ENCODE measurements around the gene LPAR1. TPM values are rescaled to one million over a fixed set of nuclear protein-coding genes. Genes with fewer than 3 reads are reported as not detected.

LPAR1 gene
- total and polyA plus RNA-seq, 10 of the 15 experiments (the other 5 are each of a cell fraction or from before 2014, with no cell fraction given): 3.3 to 12.9 (median 8.4) TPM

DNA sequence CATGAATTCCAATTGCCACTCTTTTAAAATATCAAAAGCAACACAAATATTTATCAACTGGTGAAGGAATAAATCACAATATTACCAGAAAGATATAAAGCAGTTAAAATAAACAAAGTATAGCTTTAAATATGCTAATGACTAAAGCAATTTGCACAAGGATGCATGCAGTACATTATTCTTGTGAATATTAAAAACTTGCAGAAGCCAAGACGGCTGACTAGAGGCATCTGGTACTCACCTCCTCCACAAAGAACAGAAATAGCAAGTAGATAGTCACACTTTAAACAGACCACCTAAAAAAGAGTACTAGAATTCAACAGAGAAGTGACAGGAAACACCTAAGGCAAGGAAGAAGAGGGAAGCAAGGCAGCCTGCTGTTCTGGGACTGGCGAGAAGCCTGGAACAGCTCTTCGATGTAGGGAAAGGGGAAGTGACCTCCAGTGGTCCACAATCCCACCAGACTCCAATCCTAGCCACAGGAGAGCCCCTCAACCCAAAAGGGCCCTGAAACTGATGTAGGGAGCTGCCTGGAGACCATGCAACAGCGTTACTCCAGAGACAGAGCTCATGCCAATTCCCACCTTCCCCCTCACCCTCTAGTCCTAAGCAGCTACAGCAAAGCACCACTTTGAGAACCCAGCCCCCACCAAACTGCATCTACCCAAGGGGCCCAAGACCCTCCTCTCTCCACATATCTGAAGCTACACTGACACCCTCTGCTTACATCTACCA, 86.3 kb downstream of the LPAR1 start (continued):
- TF ChIP-seq MTA2 (IDR thresholded peaks at IDR 0.05; ENCODE audit: low read depth): peak; percentile 37; the same call in 1 of the 2 replicates

DNA sequence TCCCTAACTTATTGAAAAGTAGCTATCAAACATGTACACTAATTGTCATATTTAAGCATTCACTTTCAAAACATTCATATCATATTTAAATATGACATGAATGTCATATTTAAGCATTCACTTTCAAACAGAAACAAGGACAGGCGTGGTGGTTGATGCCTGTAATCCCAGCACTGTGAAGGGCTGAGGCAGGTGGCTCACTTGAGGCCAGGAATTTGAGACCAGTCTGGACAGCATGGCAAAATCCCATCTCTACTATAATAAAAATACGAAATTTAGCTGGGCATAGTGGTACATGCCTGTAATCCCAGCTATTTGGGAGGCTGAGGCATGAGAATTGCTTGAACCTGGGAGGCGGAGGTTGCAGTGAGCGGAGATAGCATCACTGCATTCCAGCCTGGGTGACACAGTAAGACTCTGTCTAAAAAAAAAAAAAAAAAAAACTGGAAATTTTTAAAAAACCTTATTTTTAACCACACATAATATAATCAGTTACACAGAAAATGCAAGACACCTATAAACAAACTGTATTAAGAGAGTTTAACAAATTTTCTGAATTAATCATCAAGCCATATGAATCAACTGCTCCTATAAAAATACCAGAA, 88.1 kb downstream of the LPAR1 start:
- no peak overlapping the region for H3K9ac ChIP-seq (ENCODE audit: control insufficient read depth, insufficient read depth, low read length)
- no peak overlapping the region for H3K4me3 ChIP-seq
- no peaks in the 10 kb centered on the region for H4K20me1 ChIP-seq (ENCODE audit: control insufficient read depth, insufficient read depth)
- no peaks in the 10 kb centered on the region for H3K36me3 ChIP-seq (ENCODE audit: control insufficient read depth in 2 of 2, insufficient read depth in 2 of 2, low read length in 1 of 2)
- no peaks in the 10 kb centered on the region for H3K79me2 ChIP-seq (ENCODE audit: control insufficient read depth, insufficient read depth, low read length)
- no peak overlapping the region for H3K4me2 ChIP-seq (ENCODE audit: control insufficient read depth, insufficient read depth)
- WGBS (ENCODE audit: insufficient coverage, insufficient replicate concordance, low lambda C conversion rate, missing lambda C conversion rate): 34% methylated on average over 4 of the region's 4 CpGs
- H3K4me1 ChIP-seq (ENCODE audit: control insufficient read depth, insufficient read depth, low read length): peaks cover 8% of the 10 kb centered on the region
- ChIA-PET CTCF (interaction anchor here (0.7 to 3.4 kb wide), 3 partner anchors 16 to 86 kb away, joined by 4 to 16 read pairs (median 15); no protein-coding TSS in a partner anchor), RAD21 (ENCODE audit: unreplicated experiment) (interaction anchor here (1.9 to 2.9 kb wide), 3 partner anchors 15 to 86 kb away, joined by 6 to 35 read pairs (median 33); no protein-coding TSS in a partner anchor), POLR2A (interaction anchor here (0.6 to 0.7 kb wide), 2 partner anchors 9 to 56 kb away, joined by 3 to 5 read pairs; no protein-coding TSS in a partner anchor), SMC1A (ENCODE audit: uncharacterized antibody, unreplicated experiment) (interaction anchor here (0.7 to 3.6 kb wide), 12 partner anchors 13 to 325 kb away, joined by 3 to 29 read pairs (median 5); no protein-coding TSS in a partner anchor)
- ATAC-seq: no peak
- TF ChIP-seq CHD2 (IDR thresholded peaks at IDR 0.05; ENCODE audit: borderline replicate concordance, low read depth, low read length): no peak
- no peak for TF ChIP-seq TARDBP (IDR thresholded peaks at IDR 0.05; ENCODE audit: borderline replicate concordance)
- no peak for TF ChIP-seq TCF7 (IDR thresholded peaks at IDR 0.05; ENCODE audit: borderline replicate concordance)
- no peak for TF ChIP-seq STAT1 (conservative IDR thresholded peaks at IDR 0.05)
- TF ChIP-seq, protein P1, sequence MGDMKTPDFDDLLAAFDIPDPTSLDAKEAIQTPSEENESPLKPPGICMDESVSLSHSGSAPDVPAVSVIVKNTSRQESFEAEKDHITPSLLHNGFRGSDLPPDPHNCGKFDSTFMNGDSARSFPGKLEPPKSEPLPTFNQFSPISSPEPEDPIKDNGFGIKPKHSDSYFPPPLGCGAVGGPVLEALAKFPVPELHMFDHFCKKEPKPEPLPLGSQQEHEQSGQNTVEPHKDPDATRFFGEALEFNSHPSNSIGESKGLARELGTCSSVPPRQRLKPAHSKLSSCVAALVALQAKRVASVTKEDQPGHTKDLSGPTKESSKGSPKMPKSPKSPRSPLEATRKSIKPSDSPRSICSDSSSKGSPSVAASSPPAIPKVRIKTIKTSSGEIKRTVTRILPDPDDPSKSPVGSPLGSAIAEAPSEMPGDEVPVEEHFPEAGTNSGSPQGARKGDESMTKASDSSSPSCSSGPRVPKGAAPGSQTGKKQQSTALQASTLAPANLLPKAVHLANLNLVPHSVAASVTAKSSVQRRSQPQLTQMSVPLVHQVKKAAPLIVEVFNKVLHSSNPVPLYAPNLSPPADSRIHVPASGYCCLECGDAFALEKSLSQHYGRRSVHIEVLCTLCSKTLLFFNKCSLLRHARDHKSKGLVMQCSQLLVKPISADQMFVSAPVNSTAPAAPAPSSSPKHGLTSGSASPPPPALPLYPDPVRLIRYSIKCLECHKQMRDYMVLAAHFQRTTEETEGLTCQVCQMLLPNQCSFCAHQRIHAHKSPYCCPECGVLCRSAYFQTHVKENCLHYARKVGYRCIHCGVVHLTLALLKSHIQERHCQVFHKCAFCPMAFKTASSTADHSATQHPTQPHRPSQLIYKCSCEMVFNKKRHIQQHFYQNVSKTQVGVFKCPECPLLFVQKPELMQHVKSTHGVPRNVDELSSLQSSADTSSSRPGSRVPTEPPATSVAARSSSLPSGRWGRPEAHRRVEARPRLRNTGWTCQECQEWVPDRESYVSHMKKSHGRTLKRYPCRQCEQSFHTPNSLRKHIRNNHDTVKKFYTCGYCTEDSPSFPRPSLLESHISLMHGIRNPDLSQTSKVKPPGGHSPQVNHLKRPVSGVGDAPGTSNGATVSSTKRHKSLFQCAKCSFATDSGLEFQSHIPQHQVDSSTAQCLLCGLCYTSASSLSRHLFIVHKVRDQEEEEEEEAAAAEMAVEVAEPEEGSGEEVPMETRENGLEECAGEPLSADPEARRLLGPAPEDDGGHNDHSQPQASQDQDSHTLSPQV (IDR thresholded peaks at IDR 0.05): no peak
- TF ChIP-seq RAD51 (IDR thresholded peaks at IDR 0.05): no peak
- no peak for TF ChIP-seq CREM (IDR thresholded peaks at IDR 0.05; ENCODE audit: low read depth)
- TF ChIP-seq HCFC1 (IDR thresholded peaks at IDR 0.05; ENCODE audit: low read length): no peak
- no peak for TF ChIP-seq TAF1 (IDR thresholded peaks at IDR 0.05; ENCODE audit: borderline replicate concordance, low read depth, low read length)
- TF ChIP-seq, protein P2, sequence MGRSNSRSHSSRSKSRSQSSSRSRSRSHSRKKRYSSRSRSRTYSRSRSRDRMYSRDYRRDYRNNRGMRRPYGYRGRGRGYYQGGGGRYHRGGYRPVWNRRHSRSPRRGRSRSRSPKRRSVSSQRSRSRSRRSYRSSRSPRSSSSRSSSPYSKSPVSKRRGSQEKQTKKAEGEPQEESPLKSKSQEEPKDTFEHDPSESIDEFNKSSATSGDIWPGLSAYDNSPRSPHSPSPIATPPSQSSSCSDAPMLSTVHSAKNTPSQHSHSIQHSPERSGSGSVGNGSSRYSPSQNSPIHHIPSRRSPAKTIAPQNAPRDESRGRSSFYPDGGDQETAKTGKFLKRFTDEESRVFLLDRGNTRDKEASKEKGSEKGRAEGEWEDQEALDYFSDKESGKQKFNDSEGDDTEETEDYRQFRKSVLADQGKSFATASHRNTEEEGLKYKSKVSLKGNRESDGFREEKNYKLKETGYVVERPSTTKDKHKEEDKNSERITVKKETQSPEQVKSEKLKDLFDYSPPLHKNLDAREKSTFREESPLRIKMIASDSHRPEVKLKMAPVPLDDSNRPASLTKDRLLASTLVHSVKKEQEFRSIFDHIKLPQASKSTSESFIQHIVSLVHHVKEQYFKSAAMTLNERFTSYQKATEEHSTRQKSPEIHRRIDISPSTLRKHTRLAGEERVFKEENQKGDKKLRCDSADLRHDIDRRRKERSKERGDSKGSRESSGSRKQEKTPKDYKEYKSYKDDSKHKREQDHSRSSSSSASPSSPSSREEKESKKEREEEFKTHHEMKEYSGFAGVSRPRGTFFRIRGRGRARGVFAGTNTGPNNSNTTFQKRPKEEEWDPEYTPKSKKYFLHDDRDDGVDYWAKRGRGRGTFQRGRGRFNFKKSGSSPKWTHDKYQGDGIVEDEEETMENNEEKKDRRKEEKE (IDR thresholded peaks at IDR 0.05): no peak
- TF ChIP-seq, protein P3, sequence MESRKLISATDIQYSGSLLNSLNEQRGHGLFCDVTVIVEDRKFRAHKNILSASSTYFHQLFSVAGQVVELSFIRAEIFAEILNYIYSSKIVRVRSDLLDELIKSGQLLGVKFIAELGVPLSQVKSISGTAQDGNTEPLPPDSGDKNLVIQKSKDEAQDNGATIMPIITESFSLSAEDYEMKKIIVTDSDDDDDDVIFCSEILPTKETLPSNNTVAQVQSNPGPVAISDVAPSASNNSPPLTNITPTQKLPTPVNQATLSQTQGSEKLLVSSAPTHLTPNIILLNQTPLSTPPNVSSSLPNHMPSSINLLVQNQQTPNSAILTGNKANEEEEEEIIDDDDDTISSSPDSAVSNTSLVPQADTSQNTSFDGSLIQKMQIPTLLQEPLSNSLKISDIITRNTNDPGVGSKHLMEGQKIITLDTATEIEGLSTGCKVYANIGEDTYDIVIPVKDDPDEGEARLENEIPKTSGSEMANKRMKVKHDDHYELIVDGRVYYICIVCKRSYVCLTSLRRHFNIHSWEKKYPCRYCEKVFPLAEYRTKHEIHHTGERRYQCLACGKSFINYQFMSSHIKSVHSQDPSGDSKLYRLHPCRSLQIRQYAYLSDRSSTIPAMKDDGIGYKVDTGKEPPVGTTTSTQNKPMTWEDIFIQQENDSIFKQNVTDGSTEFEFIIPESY (IDR thresholded peaks at IDR 0.05): no peak
- FAIRE-seq: no peak
- intact Hi-C loops (cut with micrococcal nuclease; ENCODE audit: unreplicated experiment) (loop anchor here (10.0 kb wide), 1 partner anchor 345 kb away; no protein-coding TSS in a partner anchor), in situ Hi-C loops (cut with MboI) (no loop called here)
- no peak overlapping the region for H3K27ac ChIP-seq (ENCODE audit: control insufficient read depth, insufficient read depth)
- BruUV-seq (replicated peaks): no TSS peak
- DNase-seq (ENCODE audit: low read depth, low spot score): no peak
- no peaks in the 10 kb centered on the region for H3K27me3 ChIP-seq (replicated peaks in 1 of 2; ENCODE audit: control insufficient read depth in 2 of 2, insufficient read depth in 2 of 2, low read length in 1 of 2)
- H3K9me3 ChIP-seq (replicated peaks; ENCODE audit: control insufficient read depth, insufficient read depth, low read length): no peaks in the 10 kb centered on the region; the same call in 1 of the 3 replicates
- no peak overlapping the region for H2AFZ ChIP-seq (ENCODE audit: control insufficient read depth, low read depth, low read length)

Measured in GM12878 (cell line).